OCI-LY3 (cell line): ENCODE data around the gene ONECUT1.

ENCODE experiments used
- EZH2phosphoT487 ChIP-seq: fragments of 200-600 bp; shearing (Covaris generic); IDR thresholded peaks from 2 replicates; pipeline ENCODE4 v1.6.1; 2018; ENCODE audit warnings: antibody characterized with exemption, mixed run types, low read depth
- TF ChIP-seq, protein P1 (sequence below): fragments of 200-600, 300-600 bp; sonication (generic); IDR thresholded peaks from 2 replicates; pipeline ENCODE4 v1.5.1; 2014; ENCODE audit warnings: antibody characterized with exemption, low read length, low read depth

DNA sequence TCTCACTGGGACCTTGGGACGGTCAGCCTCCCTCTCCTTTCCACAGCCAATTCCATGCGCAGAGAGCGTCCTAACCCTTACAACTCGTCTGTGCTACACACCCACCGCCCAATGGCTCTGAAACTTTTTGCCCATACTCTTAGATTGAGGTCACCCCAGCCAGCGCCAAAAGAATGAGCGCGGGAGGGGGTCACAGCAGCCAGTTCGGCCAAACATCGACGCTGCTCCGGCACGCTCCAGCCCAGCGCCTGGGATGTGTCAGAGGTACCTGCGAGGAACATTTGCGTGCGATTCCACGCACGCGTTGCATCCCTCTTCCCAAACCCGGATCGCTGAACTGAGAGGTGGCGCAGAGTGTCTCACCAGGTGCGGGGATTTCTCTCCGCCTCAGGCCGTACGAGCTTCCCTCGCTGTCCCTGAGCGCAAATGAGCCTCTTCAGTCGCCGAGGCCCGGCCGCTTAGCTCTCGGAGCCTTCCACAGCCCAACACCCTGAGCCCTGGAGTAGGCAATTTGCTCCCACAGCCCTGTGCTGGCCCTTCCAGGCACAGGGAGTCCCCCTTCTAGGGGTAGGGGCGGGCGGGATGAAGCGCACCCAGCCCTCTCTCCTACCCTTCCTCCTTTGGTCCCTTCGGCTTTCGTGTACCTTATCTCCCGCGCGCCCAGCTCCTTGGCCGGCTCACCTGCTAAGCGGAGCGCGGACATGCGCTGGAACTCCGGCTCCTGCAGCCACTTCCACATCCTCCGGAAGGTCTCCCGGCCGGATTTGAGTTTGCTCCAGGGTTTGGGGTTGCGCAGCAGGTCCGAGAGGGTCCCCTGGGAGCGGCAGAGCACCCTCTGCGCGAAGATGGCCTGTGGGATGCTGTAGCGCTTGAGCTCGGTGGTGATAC is 1.8 kb downstream of the ONECUT1 start:
- TF ChIP-seq, protein P1, sequence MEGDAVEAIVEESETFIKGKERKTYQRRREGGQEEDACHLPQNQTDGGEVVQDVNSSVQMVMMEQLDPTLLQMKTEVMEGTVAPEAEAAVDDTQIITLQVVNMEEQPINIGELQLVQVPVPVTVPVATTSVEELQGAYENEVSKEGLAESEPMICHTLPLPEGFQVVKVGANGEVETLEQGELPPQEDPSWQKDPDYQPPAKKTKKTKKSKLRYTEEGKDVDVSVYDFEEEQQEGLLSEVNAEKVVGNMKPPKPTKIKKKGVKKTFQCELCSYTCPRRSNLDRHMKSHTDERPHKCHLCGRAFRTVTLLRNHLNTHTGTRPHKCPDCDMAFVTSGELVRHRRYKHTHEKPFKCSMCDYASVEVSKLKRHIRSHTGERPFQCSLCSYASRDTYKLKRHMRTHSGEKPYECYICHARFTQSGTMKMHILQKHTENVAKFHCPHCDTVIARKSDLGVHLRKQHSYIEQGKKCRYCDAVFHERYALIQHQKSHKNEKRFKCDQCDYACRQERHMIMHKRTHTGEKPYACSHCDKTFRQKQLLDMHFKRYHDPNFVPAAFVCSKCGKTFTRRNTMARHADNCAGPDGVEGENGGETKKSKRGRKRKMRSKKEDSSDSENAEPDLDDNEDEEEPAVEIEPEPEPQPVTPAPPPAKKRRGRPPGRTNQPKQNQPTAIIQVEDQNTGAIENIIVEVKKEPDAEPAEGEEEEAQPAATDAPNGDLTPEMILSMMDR = no peak
- no peak for TF ChIP-seq EZH2phosphoT487
